K562 treated with DMSO at 1 percent for 48 hours (cell line): ENCODE results near the gene LSM10. TPM values are rescaled to one million over a fixed set of nuclear protein-coding genes. Genes with fewer than 3 reads are reported as not detected.

Source experiments
- total RNA-seq: library from RNA; unstranded; fragments of 300-600 nt; gene quantifications from 2 replicates; pipeline ENCODE4 v1.2.3, GENCODE V29; 2022; ENCODE audit warnings: low replicate concordance; ENCODE audit errors: extremely low read depth

The LSM10 gene
- not detected in 2 replicates for total RNA-seq

DNA sequence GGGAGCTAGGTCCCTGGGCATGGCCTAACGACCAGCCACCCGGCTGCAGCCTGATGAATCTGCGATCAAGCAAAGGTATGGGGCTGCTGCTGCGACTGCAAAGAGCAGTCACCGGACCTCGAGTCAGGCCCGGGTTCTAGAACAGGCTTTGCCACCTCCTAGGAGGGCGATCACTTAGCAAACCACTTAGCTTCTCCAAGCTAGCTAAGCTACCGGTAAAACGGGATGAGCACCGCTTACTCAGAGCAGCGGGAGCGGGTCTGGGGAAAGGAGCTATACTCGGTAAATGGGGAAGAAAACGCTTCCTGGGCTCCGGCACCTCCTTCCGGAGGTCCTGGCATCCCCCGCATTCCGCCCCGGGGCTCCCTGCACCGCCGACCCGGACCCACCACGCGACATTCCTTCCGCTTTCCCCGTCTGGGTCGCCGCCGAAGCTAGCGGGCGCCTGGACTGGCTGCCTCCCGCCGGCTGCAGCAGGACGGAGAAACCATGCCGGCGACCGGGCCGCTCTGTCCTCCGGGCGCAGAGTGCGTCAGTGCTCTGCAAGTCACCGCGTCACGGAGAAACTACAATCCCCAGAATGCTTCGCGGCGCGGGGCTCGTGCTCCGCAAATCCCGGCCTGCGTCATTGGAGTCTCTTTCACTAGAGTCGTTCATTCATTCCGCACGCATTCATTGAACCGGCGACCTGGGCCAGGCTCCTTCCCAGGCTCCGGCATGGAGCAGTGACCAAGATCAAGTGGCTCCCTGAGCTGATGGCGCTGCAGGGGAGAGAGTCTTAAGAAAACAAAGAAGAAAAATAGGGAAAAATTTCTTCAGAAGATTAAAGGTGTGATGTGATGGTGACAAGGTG, at the start of gene LSM10:
LSM10 (minus strand) TSS at position 531 of the 853 bp plus-strand sequence. CDS start 3,779 bp downstream, outside the sequence.

DNA sequence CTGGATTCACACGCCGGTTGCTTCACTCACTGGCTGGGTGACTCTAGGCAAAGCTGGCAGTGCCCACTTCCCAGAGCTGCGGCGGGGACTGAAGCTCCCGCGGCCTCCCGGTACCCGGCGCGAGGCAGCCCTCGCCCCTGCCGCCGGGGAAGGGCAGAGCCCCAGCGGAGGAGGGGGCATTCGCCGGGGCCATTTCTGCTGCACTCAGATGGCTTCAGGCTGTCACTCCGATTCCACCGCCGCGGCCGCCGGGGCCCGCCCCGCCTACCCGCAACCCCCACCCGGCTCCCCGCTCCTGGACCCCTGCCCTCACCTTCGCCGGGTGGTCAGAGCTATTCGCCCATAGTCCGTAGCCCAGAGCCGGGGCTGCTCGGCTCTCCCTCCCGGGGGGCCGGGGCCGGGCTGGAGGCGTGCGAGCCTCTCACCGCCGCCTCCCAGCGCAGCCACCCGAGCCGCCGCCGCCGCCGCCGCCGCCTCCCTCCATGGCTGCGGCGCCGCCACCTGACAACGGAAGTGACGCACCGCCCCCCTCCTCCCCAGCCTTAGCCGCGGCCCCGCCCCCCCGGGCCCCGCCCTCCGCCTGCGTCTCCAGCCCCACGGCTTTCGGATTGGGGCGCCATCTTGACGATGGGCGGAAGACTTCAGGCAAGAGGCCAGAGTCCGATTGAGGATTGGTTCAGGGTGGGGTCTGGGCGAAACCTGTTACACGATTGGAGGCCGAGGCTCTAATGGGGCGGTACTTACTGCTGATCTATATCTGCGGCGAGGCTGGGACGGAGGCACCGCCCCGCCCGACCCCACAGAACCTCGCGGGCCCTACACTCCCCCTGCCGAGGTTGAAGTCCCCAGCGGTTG, 12.1 kb downstream of the LSM10 start, which contains the start of gene STK40:
STK40 (minus strand) TSS at position 515 of the 855 bp plus-strand sequence. CDS start 24,592 bp downstream, outside the sequence.

Other genes starting within 250 kb of the LSM10 start
- gene TRAPPC3, start 248.4 kb downstream of the LSM10 start, total RNA-seq, result 362 TPM in 1 of 2 replicates, not detected in the other
- gene MAP7D1, start 241.7 kb downstream of the LSM10 start, total RNA-seq, result not detected in 2 replicates
- gene THRAP3, start 173.5 kb downstream of the LSM10 start, total RNA-seq, result not detected in 2 replicates
- gene SH3D21, start 91.5 kb downstream of the LSM10 start, total RNA-seq, result not detected in 2 replicates
- not detected in 2 replicates for gene EVA1B, start 74.3 kb downstream of the LSM10 start, total RNA-seq
- gene STK40, start 12.0 kb downstream of the LSM10 start, total RNA-seq, result 684 TPM in 1 of 2 replicates, not detected in the other
- not detected in 2 replicates for gene OSCP1, start 52.5 kb upstream of the LSM10 start, total RNA-seq
- not detected in 2 replicates for gene MRPS15, start 66.5 kb upstream of the LSM10 start, total RNA-seq
- gene CSF3R, start 85.0 kb upstream of the LSM10 start, total RNA-seq, result not detected in 2 replicates